BE2C (cell line): Measurements from ENCODE around the gene EEPD1.

ENCODE experiments used
- DNase-seq: peaks from one replicate; pipeline ENCODE4 v3.0.0-alpha.2; 2020
- H3K27me3 ChIP-seq: fragments of 250-450 bp; sonication (Bioruptor Pico); 2 replicates; pipeline ENCODE4 v1.5.1; 2020; ENCODE audit warnings: mild to moderate bottlenecking
- H3K36me3 ChIP-seq: fragments of 250-450 bp; sonication (Bioruptor Pico); 2 replicates; pipeline ENCODE4 v1.5.1; 2020; ENCODE audit warnings: mild to moderate bottlenecking
- H3K4me1 ChIP-seq: fragments of 250-450 bp; sonication (Bioruptor Pico); 2 replicates; pipeline ENCODE4 v1.5.1; 2020
- H3K4me3 ChIP-seq: 2 replicates; pipeline ENCODE4 v1.5.1; 2011; ENCODE audit warnings: low read depth, low read length
- H3K9me3 ChIP-seq: fragments of 250-450 bp; sonication (Bioruptor Pico); 2 replicates; pipeline ENCODE4 v1.5.1; 2020
- TF ChIP-seq, protein P1 (sequence below): IDR thresholded peaks from 2 replicates; pipeline ENCODE4 v1.5.1; 2012; ENCODE audit warnings: mild to moderate bottlenecking, low read depth, low read length

EEPD1 gene

DNA sequence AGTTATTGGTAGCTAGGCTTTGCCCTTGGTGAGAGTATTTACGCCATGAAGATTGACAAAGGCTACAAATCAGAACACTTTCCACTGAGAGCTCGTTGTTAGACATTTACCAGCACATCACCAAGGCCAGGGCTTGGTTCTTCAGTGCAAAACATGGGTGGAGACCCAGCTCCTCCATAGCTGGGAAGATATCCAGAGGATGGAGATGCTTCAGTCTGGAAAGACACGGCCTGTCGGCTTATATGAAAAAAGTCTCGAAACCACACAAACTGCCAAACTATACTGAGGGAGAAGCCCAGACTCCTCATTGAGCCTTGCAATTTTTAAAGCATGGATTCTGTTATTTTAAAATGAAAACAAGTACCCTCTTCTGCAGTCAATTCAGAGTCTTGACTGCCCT lies 153.2 kb downstream of the EEPD1 start:
- Histone ChIP-seq H3K4me1 (peaks cover 20% of the 10 kb centered on the region), H3K27me3 (no peaks in the 10 kb centered on the region), H3K36me3 (no peaks in the 10 kb centered on the region), H3K4me3 (no peak overlapping the region), H3K9me3 (no peaks in the 10 kb centered on the region)
- TF ChIP-seq, protein P1, sequence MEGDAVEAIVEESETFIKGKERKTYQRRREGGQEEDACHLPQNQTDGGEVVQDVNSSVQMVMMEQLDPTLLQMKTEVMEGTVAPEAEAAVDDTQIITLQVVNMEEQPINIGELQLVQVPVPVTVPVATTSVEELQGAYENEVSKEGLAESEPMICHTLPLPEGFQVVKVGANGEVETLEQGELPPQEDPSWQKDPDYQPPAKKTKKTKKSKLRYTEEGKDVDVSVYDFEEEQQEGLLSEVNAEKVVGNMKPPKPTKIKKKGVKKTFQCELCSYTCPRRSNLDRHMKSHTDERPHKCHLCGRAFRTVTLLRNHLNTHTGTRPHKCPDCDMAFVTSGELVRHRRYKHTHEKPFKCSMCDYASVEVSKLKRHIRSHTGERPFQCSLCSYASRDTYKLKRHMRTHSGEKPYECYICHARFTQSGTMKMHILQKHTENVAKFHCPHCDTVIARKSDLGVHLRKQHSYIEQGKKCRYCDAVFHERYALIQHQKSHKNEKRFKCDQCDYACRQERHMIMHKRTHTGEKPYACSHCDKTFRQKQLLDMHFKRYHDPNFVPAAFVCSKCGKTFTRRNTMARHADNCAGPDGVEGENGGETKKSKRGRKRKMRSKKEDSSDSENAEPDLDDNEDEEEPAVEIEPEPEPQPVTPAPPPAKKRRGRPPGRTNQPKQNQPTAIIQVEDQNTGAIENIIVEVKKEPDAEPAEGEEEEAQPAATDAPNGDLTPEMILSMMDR: no peak
- DNase-seq: no peak

GRCh38 chr7:36306722-36307121 lies 153.7 kb downstream of the EEPD1 start:
- Histone ChIP-seq H3K4me1 (peaks cover 20% of the 10 kb centered on the region), H3K9me3 (no peaks in the 10 kb centered on the region), H3K4me3 (no peak overlapping the region), H3K27me3 (no peaks in the 10 kb centered on the region), H3K36me3 (no peaks in the 10 kb centered on the region)
- DNase-seq: no peak
- TF ChIP-seq, protein P1: no peak

- DNase-seq: peak; percentile 53
- Histone ChIP-seq H3K27me3 (no peaks in the 10 kb centered on the region), H3K4me3 (no peak overlapping the region), H3K4me1 (peaks cover 11% of the 10 kb centered on the region), H3K36me3 (no peaks in the 10 kb centered on the region), H3K9me3 (no peaks in the 10 kb centered on the region)
- TF ChIP-seq, protein P1: no peak
Measured at GRCh38 chr7:36308031-36308430, 155.0 kb downstream of the EEPD1 start.

DNA sequence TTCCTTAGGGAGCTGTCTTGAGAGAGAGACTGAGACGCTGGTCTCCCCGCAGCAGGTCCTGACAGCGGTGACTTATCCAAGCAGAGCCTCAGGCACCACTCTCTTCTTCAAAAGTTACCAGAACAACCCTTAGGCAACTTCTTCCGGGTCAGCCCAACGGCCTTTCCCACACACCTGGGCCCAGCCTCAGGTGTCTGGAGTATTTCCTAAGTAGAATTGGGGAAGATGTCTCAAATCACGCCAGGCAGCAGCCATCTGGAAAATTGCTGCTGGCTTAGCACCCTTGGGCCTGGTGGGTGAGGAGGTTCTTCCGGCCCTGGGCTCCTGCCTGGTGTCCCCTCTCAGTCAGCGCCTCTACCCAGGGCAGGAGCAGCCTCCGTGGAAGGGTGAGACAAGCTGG lies 156.2 kb downstream of the EEPD1 start:
- DNase-seq: no peak
- H3K27me3 ChIP-seq: no peaks in the 10 kb centered on the region
- peaks cover 2% of the 10 kb centered on the region; the same call in 1 of the 2 replicates for H3K4me1 ChIP-seq
- no peak overlapping the region for H3K4me3 ChIP-seq
- no peaks in the 10 kb centered on the region for H3K36me3 ChIP-seq
- TF ChIP-seq, protein P1: no peak
- H3K9me3 ChIP-seq: no peaks in the 10 kb centered on the region

DNA sequence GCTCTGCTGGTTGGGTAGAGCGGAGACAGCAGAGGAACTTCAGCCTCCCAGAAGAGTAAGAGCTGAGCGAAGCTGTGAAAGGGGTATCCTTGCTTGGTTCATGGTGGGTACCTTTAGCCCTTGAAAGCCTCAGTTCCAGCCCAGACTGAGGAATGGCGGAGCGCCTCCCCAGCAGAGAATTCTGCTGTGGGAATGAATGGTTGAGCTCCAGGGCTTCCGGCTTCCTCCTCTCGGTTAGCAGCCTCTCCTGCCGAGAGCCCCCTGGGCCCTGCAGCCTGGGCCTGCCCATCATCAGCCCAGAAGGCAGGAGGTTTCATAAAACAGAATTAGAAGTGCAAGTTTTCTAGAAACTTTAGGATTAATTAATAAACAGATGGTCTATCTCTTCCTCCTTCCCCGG lies 156.7 kb downstream of the EEPD1 start:
- TF ChIP-seq, protein P1: no peak
- DNase-seq: no peak
- Histone ChIP-seq H3K27me3 (no peaks in the 10 kb centered on the region), H3K9me3 (no peaks in the 10 kb centered on the region), H3K4me1 (no peaks in the 10 kb centered on the region; the same call in 1 of the 2 replicates), H3K4me3 (no peak overlapping the region), H3K36me3 (no peaks in the 10 kb centered on the region)

- Histone ChIP-seq H3K9me3 (no peaks in the 10 kb centered on the region), H3K27me3 (no peaks in the 10 kb centered on the region), H3K4me1 (peaks cover 10% of the 10 kb centered on the region), H3K4me3 (no peak overlapping the region), H3K36me3 (no peaks in the 10 kb centered on the region)
- no peak for DNase-seq
- TF ChIP-seq, protein P1: no peak
Measured at GRCh38 chr7:36310897-36311296, 157.8 kb downstream of the EEPD1 start.
